Adipocyte (in vitro differentiated cells): Measurements from ENCODE around the gene SLC8A1.
A peak's percentile ranks its signal among the peaks of the same experiment; 100 is the strongest.

Experiments used
- DNase-seq: peaks from one replicate; pipeline ENCODE4 v3.0.0-alpha.2; 2015; ENCODE audit warnings: low read depth
- H3K27me3 ChIP-seq: replicated peaks from 2 replicates; pipeline ENCODE4 v1.7.0; 2013; ENCODE audit warnings: mild to moderate bottlenecking, low read length, moderate library complexity; ENCODE audit not compliant: control insufficient read depth, insufficient read depth
- H3K36me3 ChIP-seq: 2 replicates; pipeline ENCODE4 v1.7.0; 2013; ENCODE audit warnings: low read length, mild to moderate bottlenecking, moderate library complexity; ENCODE audit not compliant: control insufficient read depth, insufficient read depth, severe bottlenecking
- H3K4me1 ChIP-seq: 2 replicates; pipeline ENCODE4 v1.7.0; 2013; ENCODE audit warnings: mild to moderate bottlenecking, low read length, moderate library complexity; ENCODE audit not compliant: control insufficient read depth, insufficient read depth
- H3K4me3 ChIP-seq: 2 replicates; pipeline ENCODE4 v1.7.0; 2013; ENCODE audit warnings: mild to moderate bottlenecking, low read length, moderate library complexity
- H3K9ac ChIP-seq: 2 replicates; pipeline ENCODE4 v1.7.0; 2013; ENCODE audit warnings: mild to moderate bottlenecking, low read length, moderate library complexity
- H3K9me3 ChIP-seq: 2 replicates; pipeline ENCODE4 v1.7.0; 2013; ENCODE audit warnings: mild to moderate bottlenecking, low read length, moderate library complexity; ENCODE audit not compliant: control insufficient read depth

SLC8A1 gene

DNA sequence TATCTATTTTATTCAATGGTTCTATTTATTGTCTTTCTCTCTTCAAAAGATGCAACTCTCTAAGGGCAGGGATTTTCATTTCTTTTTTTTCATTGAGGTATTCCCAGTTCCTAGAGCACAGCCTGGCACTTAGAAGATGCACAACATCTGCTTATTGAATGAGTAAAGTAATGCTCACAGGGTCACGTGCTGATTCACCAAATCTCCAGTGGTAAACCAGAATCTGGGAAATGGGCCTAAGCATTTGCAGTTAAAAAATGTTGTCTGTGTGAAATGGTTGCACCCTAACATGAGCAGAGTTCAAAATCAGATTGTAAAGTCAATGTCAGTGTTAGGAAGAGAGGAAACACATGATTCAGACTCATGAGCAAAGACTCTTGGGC, 15.8 kb downstream of the SLC8A1 start:
- Histone ChIP-seq H3K9me3 (no peaks in the 10 kb centered on the region), H3K9ac (no peak overlapping the region), H3K36me3 (no peaks in the 10 kb centered on the region), H3K4me3 (no peak overlapping the region), H3K27me3 (no peaks in the 10 kb centered on the region), H3K4me1 (peaks cover 58% of the 10 kb centered on the region)
- DNase-seq, result no peak

GRCh38 chr2:40435426-40436092, 16.3 kb downstream of the SLC8A1 start:
- Histone ChIP-seq H3K9ac (peak overlapping the region; percentile 10), H3K27me3 (no peaks in the 10 kb centered on the region), H3K9me3 (no peaks in the 10 kb centered on the region), H3K4me1 (peaks cover 61% of the 10 kb centered on the region), H3K4me3 (no peak overlapping the region), H3K36me3 (no peaks in the 10 kb centered on the region)
- no peak for DNase-seq

DNA sequence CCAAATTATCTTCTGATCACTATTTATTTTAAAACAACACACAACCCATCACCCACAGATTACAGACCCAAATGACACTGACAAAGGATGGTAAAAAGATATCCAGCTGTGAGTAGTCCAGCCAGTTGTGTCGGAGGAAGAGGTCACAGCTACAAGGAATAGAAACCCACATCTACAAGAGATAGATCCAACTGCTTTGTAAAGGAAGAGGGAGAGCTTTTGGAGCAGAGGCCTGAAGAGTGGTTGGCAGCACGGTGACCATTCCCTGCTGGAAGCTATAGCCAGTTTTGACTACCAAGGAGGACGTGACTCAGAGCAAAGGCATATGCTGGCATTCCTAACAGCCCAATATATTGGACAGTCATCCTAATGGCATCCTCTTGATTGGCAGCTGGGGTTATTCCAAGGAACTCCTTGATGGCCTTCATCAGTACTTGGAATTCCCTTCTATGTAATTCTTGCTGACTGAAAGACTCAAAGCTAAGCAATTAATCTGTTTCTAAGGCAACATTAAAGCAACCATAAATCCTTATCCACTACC, 17.1 kb downstream of the SLC8A1 start:
- no peaks in the 10 kb centered on the region for H3K27me3 ChIP-seq
- DNase-seq, result peak; percentile 82
- H3K9ac ChIP-seq, result no peak overlapping the region
- no peaks in the 10 kb centered on the region for H3K36me3 ChIP-seq
- peaks cover 61% of the 10 kb centered on the region for H3K4me1 ChIP-seq
- H3K9me3 ChIP-seq, result no peaks in the 10 kb centered on the region
- no peak overlapping the region for H3K4me3 ChIP-seq

DNA sequence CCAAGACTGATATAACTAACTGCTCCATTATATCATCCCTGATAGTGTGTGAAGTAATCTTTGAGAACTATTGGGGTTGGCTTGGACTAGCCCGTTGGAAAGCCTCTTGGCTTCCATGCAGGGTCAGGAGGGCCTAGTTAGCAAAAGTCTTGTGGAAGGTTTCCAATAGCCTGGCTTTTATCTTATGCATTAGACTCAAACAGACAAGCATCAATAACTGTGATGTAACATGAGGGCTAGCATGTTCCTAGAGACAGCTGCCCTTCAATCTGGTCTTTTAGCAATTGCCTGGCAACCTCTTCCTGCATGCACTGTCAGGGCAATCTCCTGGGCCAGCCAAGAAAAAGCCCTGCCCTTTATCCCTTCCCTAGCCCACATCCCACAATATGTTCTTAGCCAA, 18.2 kb downstream of the SLC8A1 start:
- Histone ChIP-seq H3K9me3 (no peaks in the 10 kb centered on the region), H3K4me3 (no peak overlapping the region), H3K4me1 (peaks cover 53% of the 10 kb centered on the region), H3K36me3 (no peaks in the 10 kb centered on the region), H3K9ac (no peak overlapping the region), H3K27me3 (no peaks in the 10 kb centered on the region)
- DNase-seq, result no peak

DNA sequence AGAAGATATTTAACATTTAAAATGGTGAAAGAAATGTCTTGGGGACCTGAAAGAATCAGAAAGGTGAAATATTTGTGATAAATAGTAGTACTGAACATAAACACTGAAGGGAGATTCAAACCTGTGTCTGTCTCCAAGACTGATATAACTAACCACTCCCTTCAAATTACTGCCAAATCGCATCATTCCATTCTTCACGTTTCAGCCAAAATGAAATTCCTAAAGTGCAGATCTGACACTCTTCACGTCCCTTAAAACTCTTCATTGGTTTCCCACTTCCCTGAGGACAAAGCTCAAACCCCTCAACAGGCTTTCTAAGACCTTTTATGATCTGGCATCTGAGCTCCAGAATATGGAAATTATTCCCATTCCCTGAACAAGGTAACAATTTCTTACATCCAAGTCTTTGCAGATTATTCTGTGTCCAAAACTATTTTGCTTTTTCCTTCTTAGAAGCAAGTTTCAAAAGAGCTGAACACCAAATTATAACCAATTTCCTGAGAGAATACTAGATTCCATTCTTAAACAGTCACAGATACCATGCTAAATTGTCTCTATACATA, 18.9 kb downstream of the SLC8A1 start:
- no peaks in the 10 kb centered on the region for H3K27me3 ChIP-seq
- no peak for DNase-seq
- H3K4me1 ChIP-seq, result peaks cover 53% of the 10 kb centered on the region
- no peak overlapping the region for H3K4me3 ChIP-seq
- H3K9ac ChIP-seq, result no peak overlapping the region
- H3K36me3 ChIP-seq, result no peaks in the 10 kb centered on the region
- no peaks in the 10 kb centered on the region for H3K9me3 ChIP-seq

GRCh38 chr2:40431600-40431955, 20.3 kb downstream of the SLC8A1 start:
- Histone ChIP-seq H3K9me3 (no peaks in the 10 kb centered on the region), H3K9ac (no peak overlapping the region), H3K36me3 (no peaks in the 10 kb centered on the region), H3K4me1 (peaks cover 53% of the 10 kb centered on the region), H3K27me3 (no peaks in the 10 kb centered on the region), H3K4me3 (no peak overlapping the region)
- DNase-seq, result peak; percentile 68

DNA sequence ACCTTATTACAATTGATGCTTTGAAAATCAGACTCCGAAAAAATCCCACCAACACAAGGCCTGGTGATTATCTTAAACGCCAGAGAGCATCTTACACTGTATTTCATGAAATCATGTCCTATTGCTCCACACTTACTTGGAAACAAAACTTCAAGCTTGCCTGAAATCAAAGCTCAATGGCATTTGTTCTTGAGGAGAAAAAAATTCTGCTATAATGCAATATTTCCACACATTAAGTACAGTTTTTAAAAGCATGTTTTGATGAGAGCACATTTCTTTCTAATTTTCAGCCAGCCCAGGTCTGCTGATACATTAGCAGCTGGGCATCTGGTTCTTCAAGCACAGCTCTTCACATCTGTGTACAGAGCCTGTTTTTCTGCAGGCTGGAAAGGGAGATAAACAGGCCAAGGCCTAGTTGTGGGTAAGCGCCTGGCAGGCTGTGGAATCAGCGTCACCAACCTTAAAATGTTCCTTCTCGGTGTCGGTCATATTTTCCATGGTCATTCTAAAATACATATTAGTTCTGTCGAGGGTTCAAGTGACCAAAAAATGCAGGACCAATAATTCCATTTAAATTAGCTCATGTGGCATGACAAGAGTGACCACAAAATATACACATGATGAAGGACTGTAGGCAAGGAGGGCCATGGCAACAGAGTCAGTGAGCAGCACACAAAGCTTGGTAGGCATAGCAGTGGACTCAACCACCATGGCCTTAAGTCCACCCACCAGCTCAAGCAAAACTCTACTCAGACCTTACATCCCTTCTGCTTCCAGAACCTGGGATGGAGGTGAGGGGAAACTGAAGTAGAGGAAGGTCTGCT, 20.9 kb downstream of the SLC8A1 start:
- Histone ChIP-seq H3K9ac (no peak overlapping the region), H3K36me3 (no peaks in the 10 kb centered on the region), H3K4me1 (peaks cover 51% of the 10 kb centered on the region), H3K27me3 (no peaks in the 10 kb centered on the region), H3K9me3 (no peaks in the 10 kb centered on the region), H3K4me3 (no peak overlapping the region)
- peak; percentile 69 for DNase-seq

- Histone ChIP-seq H3K9me3 (no peaks in the 10 kb centered on the region), H3K4me1 (peaks cover 25% of the 10 kb centered on the region), H3K9ac (no peak overlapping the region), H3K36me3 (no peaks in the 10 kb centered on the region), H3K27me3 (no peaks in the 10 kb centered on the region), H3K4me3 (no peak overlapping the region)
- no peak for DNase-seq
Measured at GRCh38 chr2:40428439-40428838, 23.5 kb downstream of the SLC8A1 start.

DNA sequence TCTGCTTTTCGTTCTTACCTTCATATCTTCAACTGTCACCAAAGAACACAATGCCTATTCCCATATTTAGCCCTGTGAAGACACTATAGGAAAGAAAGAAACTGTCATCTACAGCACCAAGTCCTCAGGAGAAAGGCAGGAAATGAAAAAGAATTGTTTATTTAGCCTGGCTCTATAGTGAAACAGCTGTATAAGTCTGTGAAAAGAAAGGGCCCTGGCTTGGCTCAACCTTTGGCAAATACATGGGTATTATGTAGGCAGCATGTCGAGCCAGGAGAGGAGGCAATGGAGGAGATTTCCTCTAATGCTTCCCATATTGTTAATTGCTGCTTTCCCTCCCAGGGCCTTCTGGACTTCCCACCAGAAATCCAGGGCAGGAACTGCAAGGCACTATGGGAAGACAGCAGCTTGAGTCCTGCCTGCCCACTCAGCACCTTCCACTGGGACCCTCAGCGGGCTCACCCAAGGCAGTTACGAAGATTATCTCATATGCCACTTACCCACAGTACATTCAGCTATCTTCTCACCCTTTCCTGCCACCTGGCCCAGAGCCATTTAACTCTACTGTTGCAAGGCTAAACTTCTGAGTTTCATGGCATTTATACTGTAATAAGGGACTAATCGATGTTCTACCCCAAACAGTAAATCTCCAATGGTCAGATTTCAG, 30.1 kb downstream of the SLC8A1 start:
- Histone ChIP-seq H3K27me3 (no peaks in the 10 kb centered on the region), H3K9me3 (no peaks in the 10 kb centered on the region), H3K4me1 (no peaks in the 10 kb centered on the region), H3K9ac (no peak overlapping the region), H3K36me3 (no peaks in the 10 kb centered on the region), H3K4me3 (no peak overlapping the region)
- no peak for DNase-seq

GRCh38 chr2:40420478-40420877, 31.4 kb downstream of the SLC8A1 start:
- no peaks in the 10 kb centered on the region for H3K27me3 ChIP-seq
- no peak overlapping the region for H3K9ac ChIP-seq
- H3K4me1 ChIP-seq, result no peaks in the 10 kb centered on the region
- no peak overlapping the region for H3K4me3 ChIP-seq
- DNase-seq, result no peak
- no peaks in the 10 kb centered on the region for H3K36me3 ChIP-seq
- H3K9me3 ChIP-seq, result no peaks in the 10 kb centered on the region

DNA sequence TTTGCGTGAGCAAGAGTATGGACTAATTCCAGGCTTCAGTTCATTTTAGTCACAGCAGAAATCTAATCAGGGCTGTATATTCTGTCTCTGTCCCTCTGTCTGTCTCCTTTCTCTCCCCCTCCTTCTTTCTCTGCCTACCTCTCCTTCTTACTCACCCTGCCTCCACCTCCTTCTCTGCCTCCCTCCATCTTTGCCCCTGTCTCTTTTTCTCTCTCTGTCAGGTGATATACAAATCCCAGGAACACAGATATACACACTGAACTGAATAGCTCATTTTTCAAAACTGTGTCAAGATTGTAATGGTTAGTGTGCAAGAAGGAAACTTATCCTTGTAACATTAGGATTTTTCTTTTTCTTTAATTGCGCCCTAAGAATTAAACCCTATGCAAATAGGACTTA, 32.5 kb downstream of the SLC8A1 start:
- H3K4me3 ChIP-seq, result no peak overlapping the region
- H3K36me3 ChIP-seq, result no peaks in the 10 kb centered on the region
- no peaks in the 10 kb centered on the region for H3K4me1 ChIP-seq
- H3K9ac ChIP-seq, result no peak overlapping the region
- H3K27me3 ChIP-seq, result no peaks in the 10 kb centered on the region
- no peaks in the 10 kb centered on the region for H3K9me3 ChIP-seq
- no peak for DNase-seq
